GM12878 (cell line): ENCODE data around the gene ZMIZ1.

ENCODE experiments used
- ASH2L ChIP-seq: fragments of 300-600, 200-600 bp; sonication (generic); IDR thresholded peaks from 2 replicates; pipeline ENCODE4 v1.6.1; 2017; ENCODE audit warnings: low read depth, mild to moderate bottlenecking, borderline replicate concordance
- ATF2 ChIP-seq: IDR thresholded peaks from 2 replicates; pipeline ENCODE4 v1.6.1; 2012; ENCODE audit warnings: low read length, inconsistent platforms
- BCLAF1 ChIP-seq: fragments of 450-650 bp; IDR thresholded peaks from 2 replicates; pipeline ENCODE4 v1.6.1; 2017; ENCODE audit warnings: antibody characterized with exemption, mild to moderate bottlenecking, moderate library complexity
- CBFB ChIP-seq: IDR thresholded peaks from 2 replicates; pipeline ENCODE4 v1.6.1; 2016; ENCODE audit warnings: antibody characterized with exemption, low read depth
- CHD1 ChIP-seq: IDR thresholded peaks from 2 replicates; pipeline ENCODE4 v1.6.1; 2012; ENCODE audit warnings: low read depth, low read length, improper control_type of control experiment
- CTCF ChIP-seq, 3 experiments: IDR thresholded peaks in 2 of 3; conservative IDR thresholded peaks in 1 of 3; 2 replicates each; pipeline ENCODE4 v1.5.1; 2011; ENCODE audit warnings: low read depth in 3 of 3, low read length in 3 of 3, mild to moderate bottlenecking in 3 of 3, control low read depth in 2 of 3, moderate library complexity in 2 of 3, inconsistent platforms in 1 of 3, mixed read lengths in 1 of 3; ENCODE audit not compliant: control insufficient read depth in 2 of 3, insufficient read depth in 1 of 3; ENCODE audit errors: extremely low read depth in 1 of 3
- ETV6 ChIP-seq, 2 experiments: fragments of 450-650 bp in 1 of 2; IDR thresholded peaks in 1 of 2; conservative IDR thresholded peaks in 1 of 2; 2 replicates each; pipeline ENCODE4 v1.6.1; 2014; ENCODE audit warnings: antibody characterized with exemption in 1 of 2, borderline replicate concordance in 1 of 2, low read depth in 1 of 2, mild to moderate bottlenecking in 1 of 2, moderate library complexity in 1 of 2
- EZH2 ChIP-seq: IDR thresholded peaks from 2 replicates; pipeline ENCODE4 v1.6.1; 2012; ENCODE audit warnings: low read depth, mild to moderate bottlenecking, control low read depth, inconsistent platforms, low read length, borderline replicate concordance; ENCODE audit not compliant: control insufficient read depth
- POLR2A ChIP-seq: IDR thresholded peaks from 2 replicates; pipeline ENCODE4 v1.6.1; 2011; ENCODE audit warnings: low read depth, mild to moderate bottlenecking, low read length
- SREBF1 ChIP-seq: IDR thresholded peaks from 2 replicates; pipeline ENCODE4 v1.6.1; 2012; ENCODE audit warnings: mild to moderate bottlenecking, low read length
- SUZ12 ChIP-seq: fragments of 200-600 bp; sonication (generic); IDR thresholded peaks from one replicate; pipeline ENCODE4 v1.6.1; 2018; ENCODE audit warnings: antibody characterized with exemption, mild to moderate bottlenecking; ENCODE audit not compliant: unreplicated experiment
- USF2 ChIP-seq: IDR thresholded peaks from 2 replicates; pipeline ENCODE4 v1.6.1; 2011; ENCODE audit warnings: low read depth, low read length, improper control_type of control experiment, borderline replicate concordance

GRCh38 chr10:79324032-79324695 is 255.4 kb downstream of the ZMIZ1 start:
- no peak for TF ChIP-seq POLR2A
- TF ChIP-seq CTCF (IDR thresholded peaks at IDR 0.05 in 2 of 3, conservative IDR thresholded peaks at IDR 0.05 in 1 of 3; ENCODE audit: control insufficient read depth in 2 of 3, extremely low read depth in 1 of 3, insufficient read depth in 1 of 3, low read depth in 3 of 3, low read length in 3 of 3), result no peak
- TF ChIP-seq CBFB, result no peak
- no peak for TF ChIP-seq ASH2L
- TF ChIP-seq SREBF1, result no peak
- no peak for TF ChIP-seq ATF2
- TF ChIP-seq SUZ12, result no peak
- no peak for TF ChIP-seq CHD1
- no peak for TF ChIP-seq USF2
- no peak for TF ChIP-seq ETV6 (conservative IDR thresholded peaks at IDR 0.05 in 1 of 2, IDR thresholded peaks at IDR 0.05 in 1 of 2; ENCODE audit: borderline replicate concordance in 1 of 2, low read depth in 1 of 2)
- no peak for TF ChIP-seq BCLAF1
- no peak for TF ChIP-seq EZH2
